GM10847 (cell line): ENCODE data around the gene FAM200A.

ENCODE experiments used
- POLR2A ChIP-seq: IDR thresholded peaks from 2 replicates; pipeline ENCODE4 v1.6.1; 2011; ENCODE audit not compliant: insufficient read length; ENCODE audit errors: extremely low read depth

Gene FAM200A

DNA sequence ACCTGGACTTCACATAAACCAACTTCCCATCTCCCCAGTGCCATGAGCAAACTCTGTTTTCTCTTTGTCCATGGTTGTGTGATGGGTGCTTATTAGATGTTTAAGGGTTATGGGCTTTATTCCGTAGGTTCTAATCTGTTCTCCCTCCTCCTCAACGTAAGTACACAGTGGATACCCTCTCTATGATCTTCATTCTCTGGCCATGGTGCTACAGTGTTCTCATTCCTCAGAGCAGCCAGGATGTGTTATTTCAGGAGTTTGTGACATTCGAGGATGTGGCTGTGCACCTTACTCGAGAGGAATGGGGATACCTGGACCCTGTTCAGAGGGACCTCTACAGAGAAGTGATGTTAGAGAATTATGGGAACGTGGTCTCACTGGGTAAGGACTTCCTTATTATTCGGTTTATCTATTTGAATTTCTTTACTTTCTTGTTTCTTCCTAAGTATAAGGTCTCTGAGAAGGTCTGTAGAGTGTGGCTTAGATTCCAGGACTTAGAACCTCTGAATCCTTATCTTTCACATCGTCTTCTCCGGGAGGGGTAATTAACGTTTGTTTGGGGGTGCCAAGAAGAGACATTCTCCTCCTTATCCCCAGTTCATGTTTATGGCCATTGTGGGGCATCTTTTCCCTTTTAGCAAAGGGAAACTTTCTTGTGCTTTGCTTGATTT is 10.3 kb upstream of the FAM200A start:
- no peak for TF ChIP-seq POLR2A

GRCh38 chr7:99561737-99562051 is 9.8 kb upstream of the FAM200A start:
- TF ChIP-seq POLR2A: no peak

DNA sequence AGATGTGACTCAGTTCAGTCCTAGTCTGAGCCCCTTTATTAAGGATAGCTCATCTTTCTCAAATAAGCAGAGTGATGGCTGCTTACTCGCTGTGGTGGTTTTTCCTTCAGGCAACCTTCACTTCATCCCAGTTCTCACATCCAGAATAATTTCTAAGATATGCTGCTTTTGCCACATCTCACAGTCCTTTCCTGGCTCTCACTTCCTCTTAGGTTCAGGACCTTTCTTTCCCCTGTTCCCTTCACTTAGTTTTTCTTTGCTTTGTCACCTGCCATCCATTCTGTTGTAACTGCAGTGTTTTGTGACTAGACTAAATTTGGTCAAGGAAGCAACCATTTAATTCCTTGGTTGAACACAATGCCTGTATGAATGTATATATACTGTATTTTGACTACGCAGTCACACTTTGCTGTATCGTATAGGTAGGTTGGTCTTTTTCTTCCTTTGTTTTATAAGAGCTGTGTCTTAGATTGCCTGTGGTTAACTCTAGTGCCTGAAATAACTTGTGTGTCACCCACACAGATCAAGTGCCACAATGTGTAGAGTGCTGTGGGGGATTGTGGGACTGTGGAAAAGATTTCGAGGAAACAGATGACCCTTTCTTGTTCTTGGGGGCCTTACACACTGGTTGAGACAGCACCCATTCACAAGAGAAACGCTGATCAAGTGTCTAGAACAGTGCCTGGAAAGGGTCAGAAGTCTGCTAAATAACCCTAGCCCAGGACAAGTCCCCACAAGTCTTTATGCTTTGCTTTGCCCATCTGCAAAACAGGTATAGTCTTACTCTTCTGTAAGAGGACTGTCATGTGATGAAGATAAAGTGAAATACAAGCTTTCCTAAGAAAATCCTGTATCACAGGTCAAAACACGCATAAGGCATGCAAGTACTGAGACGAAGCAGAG is 9.2 kb upstream of the FAM200A start:
- no peak for TF ChIP-seq POLR2A

GRCh38 chr7:99559175-99559915 is 7.4 kb upstream of the FAM200A start:
- no peak for TF ChIP-seq POLR2A

DNA sequence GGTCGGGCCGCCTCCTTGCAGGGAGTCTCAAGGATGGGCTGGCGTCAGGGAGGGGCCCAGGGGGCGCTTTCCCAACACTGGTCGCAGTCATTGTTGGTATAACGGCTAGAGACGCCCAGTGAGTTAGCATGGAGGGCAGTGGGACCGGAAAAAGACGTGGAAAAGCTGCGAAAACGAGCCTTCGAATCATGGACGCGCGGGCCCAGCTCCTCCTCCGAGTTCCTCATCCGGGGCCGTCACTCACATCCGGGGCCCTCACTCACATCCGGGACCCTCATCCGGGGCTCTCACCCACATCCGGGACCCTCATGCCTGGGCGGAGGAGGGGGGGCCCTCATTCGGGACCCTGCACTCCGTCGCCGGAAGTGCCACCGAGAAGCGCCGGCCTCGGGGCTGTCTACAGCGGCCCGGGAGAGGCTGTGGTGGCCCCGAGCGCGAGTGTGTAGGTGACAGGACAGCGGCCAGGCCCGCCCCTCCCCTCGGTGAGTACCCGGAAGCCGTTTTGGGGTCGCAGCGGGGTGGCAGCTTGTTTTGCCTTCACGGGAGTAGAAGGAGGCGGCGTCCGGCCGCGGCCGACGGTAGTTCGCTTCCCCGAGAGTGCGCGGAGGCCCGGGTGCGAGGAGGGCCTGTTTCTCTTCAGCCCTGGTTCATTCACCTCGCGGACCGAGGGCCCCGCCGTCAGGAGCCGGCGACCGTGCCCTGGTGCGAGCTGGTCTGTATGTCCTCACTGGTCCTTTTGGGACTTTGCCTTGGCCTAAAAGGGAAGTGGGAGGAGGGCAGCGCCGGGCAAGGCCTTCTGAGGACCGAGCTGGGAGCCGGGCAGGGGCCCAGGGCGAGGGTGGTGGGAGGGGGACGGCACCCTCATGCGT is 6.6 kb upstream of the FAM200A start, which contains the start of gene ZNF655:
Gene ZNF655 (plus strand): TSS at position 337 of the 869 bp plus-strand sequence. CDS start 1,918 bp downstream, outside the sequence.
- peak; percentile 79 for TF ChIP-seq POLR2A

DNA sequence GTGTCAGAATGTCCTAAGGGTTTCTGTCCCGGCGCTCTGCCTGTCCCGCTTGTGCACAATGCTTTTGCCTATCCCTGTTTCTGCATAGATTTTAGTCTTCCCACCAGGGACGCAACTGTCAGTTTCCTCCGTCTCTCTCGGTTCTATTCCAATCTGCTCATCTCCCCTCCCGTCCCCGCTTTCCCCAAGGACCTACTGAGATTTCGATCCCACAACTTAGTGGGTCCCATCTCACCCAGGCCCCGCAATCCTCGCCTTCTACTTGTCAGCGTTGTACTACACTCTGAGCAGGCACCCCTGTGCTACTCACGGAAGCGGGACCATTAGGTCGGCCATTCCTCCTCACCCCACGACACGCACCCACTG is 6.0 kb upstream of the FAM200A start:
- TF ChIP-seq POLR2A: no peak

DNA sequence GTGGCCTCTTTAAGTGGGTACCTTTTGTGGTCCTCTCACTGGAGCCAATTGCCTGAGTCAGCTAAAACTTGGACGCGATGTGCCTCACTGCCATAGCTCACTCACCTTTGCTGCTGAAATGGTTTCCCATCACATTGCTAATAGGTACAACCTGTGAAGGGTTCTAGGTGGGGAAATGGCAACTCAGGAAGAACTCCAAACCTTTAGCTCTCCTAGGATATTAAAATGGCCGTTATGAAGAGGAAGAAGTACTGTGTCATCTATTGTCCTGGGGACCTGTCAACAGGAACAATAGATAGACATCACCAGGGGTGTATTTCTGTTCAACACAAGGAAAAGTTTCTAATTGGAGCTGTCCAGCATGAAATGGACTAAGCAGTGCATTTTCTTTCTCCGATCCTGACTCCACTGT is 5.3 kb upstream of the FAM200A start:
- no peak for TF ChIP-seq POLR2A

GRCh38 chr7:99554939-99555338 is 3.0 kb upstream of the FAM200A start:
- TF ChIP-seq POLR2A: no peak

DNA sequence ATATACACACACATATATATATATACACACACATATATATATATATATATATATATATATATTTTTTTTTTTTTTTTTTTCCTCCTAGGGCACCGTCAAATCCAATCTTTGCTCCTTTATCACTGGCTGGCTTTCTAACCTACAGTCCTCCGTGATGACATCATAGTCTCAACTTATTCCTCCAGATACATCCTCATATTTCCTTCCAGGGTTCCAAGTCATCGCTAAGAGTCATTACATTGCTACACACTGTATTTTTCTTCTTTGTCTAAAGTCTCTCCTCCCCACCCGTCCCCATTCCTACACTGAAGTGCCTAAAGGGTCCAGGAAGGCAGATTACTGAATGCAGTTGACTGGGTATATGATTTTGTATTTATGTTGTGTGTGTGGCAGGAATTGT is 1.1 kb upstream of the FAM200A start:
- TF ChIP-seq POLR2A: no peak

- TF ChIP-seq POLR2A: no peak
Observed at GRCh38 chr7:99551334-99551733, 580 bp downstream of the FAM200A start.

- TF ChIP-seq POLR2A: no peak
Observed at GRCh38 chr7:99543916-99544315, 8.0 kb downstream of the FAM200A start.

DNA sequence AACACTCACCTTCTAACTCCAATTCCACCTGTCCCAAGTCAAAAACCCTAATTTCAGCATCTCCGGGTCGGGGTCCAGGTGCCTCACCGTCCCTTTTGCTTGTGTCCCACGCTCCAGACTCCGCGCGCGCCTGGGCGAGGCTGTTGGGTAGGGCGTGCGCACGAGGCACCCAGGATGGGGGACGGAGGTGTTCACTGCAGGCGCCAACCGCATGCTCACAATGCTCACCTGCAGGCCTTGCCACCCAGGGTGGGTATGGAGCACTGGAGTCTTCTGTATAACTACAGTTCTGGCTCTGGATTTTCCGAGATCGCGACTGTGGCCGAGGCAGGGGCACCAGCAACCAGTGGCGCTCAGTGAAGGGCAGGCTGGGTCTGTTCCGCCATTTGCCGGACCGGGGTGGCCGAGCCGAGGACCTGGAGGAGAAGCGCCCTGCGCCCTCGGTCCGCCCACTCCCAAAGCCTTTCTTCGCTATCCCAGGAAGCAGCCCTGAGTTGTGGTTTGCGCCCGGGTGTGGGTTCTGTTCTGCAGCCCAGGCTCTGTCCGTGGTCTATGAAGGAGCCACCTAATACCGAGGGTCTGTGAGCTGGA is 8.7 kb downstream of the FAM200A start:
- TF ChIP-seq POLR2A: no peak

- no peak for TF ChIP-seq POLR2A
Observed at GRCh38 chr7:99541212-99541611, 10.7 kb downstream of the FAM200A start.

- TF ChIP-seq POLR2A: no peak
Observed at GRCh38 chr7:99540542-99540941, 11.4 kb downstream of the FAM200A start.

DNA sequence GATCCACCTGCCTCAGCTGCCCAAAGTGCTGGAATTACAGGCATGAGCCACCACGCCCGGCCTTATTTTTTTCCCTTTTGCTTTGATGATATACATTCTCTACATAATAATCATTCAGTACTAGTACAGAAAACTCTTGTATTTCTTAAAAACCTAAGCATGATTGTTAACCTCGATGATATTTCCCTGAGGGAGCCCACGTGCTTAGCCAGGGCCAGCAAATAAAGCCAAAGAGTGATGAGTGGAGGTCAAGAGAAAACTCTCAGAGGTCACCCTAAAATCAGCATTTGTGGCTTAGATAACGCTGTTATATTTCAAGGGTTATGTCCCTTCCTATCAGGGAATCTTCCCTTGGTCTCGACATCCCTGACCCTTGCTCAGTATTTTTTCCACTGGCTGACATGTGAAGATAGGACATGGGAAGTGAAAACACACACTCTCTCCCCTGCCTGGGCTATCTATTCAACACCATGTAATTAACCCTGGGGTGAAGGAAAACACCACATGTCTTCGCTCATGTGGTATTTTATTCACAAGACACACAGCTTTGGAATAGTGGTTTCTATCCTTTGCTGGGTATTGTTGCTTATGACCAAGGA is 12.6 kb downstream of the FAM200A start:
- no peak for TF ChIP-seq POLR2A

DNA sequence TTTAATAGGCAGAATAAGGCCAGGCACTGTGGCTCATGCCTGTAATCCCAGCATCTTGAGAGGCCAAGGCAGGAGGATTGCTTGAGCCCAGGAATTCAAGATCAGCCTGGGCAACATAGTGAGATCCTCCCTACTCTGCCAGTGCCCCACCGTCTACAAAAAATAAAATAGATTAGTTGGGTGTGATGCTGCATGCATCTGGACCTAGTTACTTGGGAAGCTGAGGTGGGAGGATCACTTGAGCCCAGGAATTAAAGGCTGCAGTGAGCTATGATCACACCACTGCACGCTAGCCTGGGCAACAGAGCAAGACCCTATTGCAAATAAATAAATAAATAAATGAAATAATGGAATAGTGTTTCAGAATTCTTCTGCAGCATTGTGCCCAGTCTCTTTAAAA is 16.2 kb downstream of the FAM200A start:
- no peak for TF ChIP-seq POLR2A
